ENCODE measurements around the gene POFUT1. TPM values are rescaled to one million over a fixed set of nuclear protein-coding genes. Genes with fewer than 3 reads are reported as not detected.

Gene POFUT1
- total and polyA plus RNA-seq, 8 donors, result 2.3 to 33.8 (median 11.2) TPM

GRCh38 chr20:32204205-32205109, 3.2 kb upstream of the POFUT1 start:
- peak overlapping the region; percentile 91 to 97 (median 92) for H3K27ac ChIP-seq
- DNase-seq, result peak; percentile 63 to 79
- H3K36me3 ChIP-seq, result peaks cover 19 to 27% (median 26%) of the 10 kb centered on the region in 4 donors
- H3K4me1 ChIP-seq, result peaks cover 60 to 81% (median 79%) of the 10 kb centered on the region in 4 donors
- no peaks in the 10 kb centered on the region for H3K9me3 ChIP-seq
- no peak for TF ChIP-seq CTCF (IDR thresholded peaks at IDR 0.05)
- peak in 1 of 3 donors; percentile 40 for TF ChIP-seq POLR2AphosphoS5 (IDR thresholded peaks at IDR 0.05)
- no peak for TF ChIP-seq EP300 (IDR thresholded peaks at IDR 0.05)
- TF ChIP-seq POLR2A (IDR thresholded peaks at IDR 0.05), result no peak
- intact Hi-C loops (cut with DNase I; ENCODE audit: low total_unique reads), result no loop called here
- no peaks in the 10 kb centered on the region for H3K27me3 ChIP-seq
- H3K4me3 ChIP-seq, result peak overlapping the region in 3 of 4 donors; percentile 77 to 99 (median 85)
- 21 to 30% (median 24%) methylated on average over 4 of the region's 4 CpGs for WGBS, 5 donors

- WGBS, 5 donors, result 28 to 39% (median 30%) methylated on average over 5 of the region's 5 CpGs
- Histone ChIP-seq H3K4me3 (peak overlapping the region; percentile 77 to 99 (median 92)), H3K9me3 (no peaks in the 10 kb centered on the region), H3K4me1 (peaks cover 60 to 87% (median 83%) of the 10 kb centered on the region in 4 donors), H3K27ac (peak overlapping the region; percentile 89 to 97 (median 92)), H3K27me3 (no peaks in the 10 kb centered on the region), H3K36me3 (peaks cover 13 to 26% (median 24%) of the 10 kb centered on the region in 4 donors)
- intact Hi-C loops (cut with DNase I; ENCODE audit: low total_unique reads), result no loop called here
- TF ChIP-seq POLR2A (IDR thresholded peaks at IDR 0.05), result no peak
- TF ChIP-seq POLR2AphosphoS5 (IDR thresholded peaks at IDR 0.05), result no peak
- TF ChIP-seq EP300 (IDR thresholded peaks at IDR 0.05), result no peak
- TF ChIP-seq CTCF (IDR thresholded peaks at IDR 0.05), result no peak
- no peak for DNase-seq
Measured at GRCh38 chr20:32205110-32205842, 2.4 kb upstream of the POFUT1 start.

- intact Hi-C loops (cut with DNase I; ENCODE audit: low total_unique reads), result no loop called here
- Histone ChIP-seq H3K4me3 (peak overlapping the region; percentile 77 to 99 (median 92)), H3K36me3 (peaks cover 7 to 26% (median 24%) of the 10 kb centered on the region in 4 donors)
Measured at GRCh38 chr20:32205843-32206759, 1.6 kb upstream of the POFUT1 start.

More at GRCh38 chr20:32205843-32206759, 1.6 kb upstream of the POFUT1 start:
- Histone ChIP-seq H3K27me3 (no peaks in the 10 kb centered on the region), H3K27ac (peak overlapping the region; percentile 92 to 97 (median 96)), H3K9me3 (no peaks in the 10 kb centered on the region), H3K4me1 (peaks cover 60 to 89% (median 83%) of the 10 kb centered on the region in 4 donors)
- 14 to 36% (median 28%) methylated on average over 8 of the region's 8 CpGs for WGBS, 5 donors
- TF ChIP-seq EP300 (IDR thresholded peaks at IDR 0.05) (no peak), POLR2AphosphoS5 (IDR thresholded peaks at IDR 0.05) (no peak), CTCF (IDR thresholded peaks at IDR 0.05) (no peak), POLR2A (IDR thresholded peaks at IDR 0.05) (no peak)
- no peak for DNase-seq

All from stomach (tissue), 9 donors.